Osteoblast (primary cell): Measurements from ENCODE around the gene HSPA9. TPM values are rescaled to one million over a fixed set of nuclear protein-coding genes. Genes with fewer than 3 reads are reported as not detected.
A peak's percentile ranks its signal among the peaks of the same experiment; 100 is the strongest.

Source experiments
- DNase-seq: peaks from one replicate; pipeline ENCODE4 v3.0.0; 2011; ENCODE audit warnings: low spot score, mixed read lengths; ENCODE audit not compliant: insufficient read length; ENCODE audit errors: missing footprints
- H2AFZ ChIP-seq: 2 replicates; pipeline ENCODE4 v1.6.0; 2011; ENCODE audit warnings: mild to moderate bottlenecking, low read length
- H3K27ac ChIP-seq: 2 replicates; pipeline ENCODE4 v1.5.1; 2011; ENCODE audit warnings: mild to moderate bottlenecking, low read depth, low read length, moderate library complexity
- H3K27me3 ChIP-seq: 2 replicates; pipeline ENCODE4 v1.6.0; 2012; ENCODE audit warnings: mild to moderate bottlenecking, control low read depth, inconsistent platforms, low read length, moderate library complexity; ENCODE audit not compliant: insufficient read depth
- H3K36me3 ChIP-seq: 2 replicates; pipeline ENCODE4 v1.5.1; 2011; ENCODE audit warnings: mild to moderate bottlenecking, low read length, control low read depth, moderate library complexity; ENCODE audit not compliant: insufficient read depth
- H3K4me1 ChIP-seq: 2 replicates; pipeline ENCODE4 v1.5.1; 2011; ENCODE audit warnings: mild to moderate bottlenecking, low read length, control low read depth, moderate library complexity; ENCODE audit not compliant: insufficient read depth
- H3K4me2 ChIP-seq: 2 replicates; pipeline ENCODE4 v1.6.0; 2011; ENCODE audit warnings: mild to moderate bottlenecking, low read length; ENCODE audit not compliant: insufficient read depth
- H3K4me3 ChIP-seq: fragments of 200-600 bp; sonication (generic); 3 replicates; pipeline ENCODE4 v1.5.1; 2012; ENCODE audit warnings: mild to moderate bottlenecking, low read length, inconsistent platforms; ENCODE audit not compliant: insufficient read depth
- H3K79me2 ChIP-seq: 2 replicates; pipeline ENCODE4 v1.6.0; 2012; ENCODE audit warnings: mild to moderate bottlenecking, low read length, control low read depth, inconsistent platforms; ENCODE audit not compliant: insufficient read depth
- H3K9me3 ChIP-seq: 2 replicates; pipeline ENCODE4 v1.5.1; 2011; ENCODE audit warnings: low read depth, low read length, control low read depth
- H4K20me1 ChIP-seq: 2 replicates; pipeline ENCODE4 v1.6.0; 2012; ENCODE audit warnings: mild to moderate bottlenecking, low read length, control low read depth; ENCODE audit not compliant: insufficient read depth
- total RNA-seq: library from RNA; depleted of rRNA; stranded (reverse); fragments of >200 nt; gene quantifications from 2 replicates; pipeline ENCODE4 v1.2.3, GENCODE V29; 2012
- TF ChIP-seq, protein P1 (sequence below): IDR thresholded peaks from 2 replicates; pipeline ENCODE4 v1.5.1; 2011; ENCODE audit warnings: mild to moderate bottlenecking, low read depth, low read length, moderate library complexity; ENCODE audit errors: extremely low read depth

Gene HSPA9
- total RNA-seq, 1 donor = 624 TPM

DNA sequence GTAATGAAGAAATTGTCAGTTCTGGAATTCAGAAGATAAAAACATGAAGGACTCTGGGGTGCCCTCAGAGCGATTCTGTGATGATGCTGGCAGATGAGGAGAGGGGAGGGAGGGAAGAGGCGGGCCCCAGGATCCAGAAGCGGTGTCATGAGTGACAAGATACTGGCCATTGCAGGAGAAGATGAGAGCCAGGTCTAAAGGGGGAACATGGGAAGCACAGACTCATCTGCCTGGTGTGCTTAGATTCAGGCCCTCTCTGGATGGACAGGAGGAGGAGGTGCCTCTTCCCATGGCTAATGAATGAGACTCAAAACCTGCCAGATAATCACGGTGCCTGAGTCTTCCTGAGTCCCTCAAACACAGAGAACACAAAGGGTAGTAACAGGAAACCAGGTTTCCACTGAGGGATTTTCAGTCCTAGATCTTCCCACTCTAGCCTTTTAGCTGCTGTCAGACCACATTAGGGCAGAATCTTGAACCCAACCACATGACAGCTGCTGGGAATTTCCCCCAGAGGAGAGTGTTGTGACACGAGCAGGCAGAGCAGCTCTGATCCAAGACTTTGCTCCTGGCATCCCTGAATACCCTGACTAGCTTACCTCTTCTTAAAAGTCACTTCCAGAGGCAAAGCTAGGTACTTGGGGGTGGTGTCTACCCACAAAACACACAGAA, 28.2 kb upstream of the HSPA9 start:
- Histone ChIP-seq H4K20me1 (no peaks in the 10 kb centered on the region), H3K4me1 (peaks cover 6% of the 10 kb centered on the region), H3K27me3 (no peaks in the 10 kb centered on the region), H3K79me2 (no peaks in the 10 kb centered on the region), H3K36me3 (no peaks in the 10 kb centered on the region), H3K9me3 (no peaks in the 10 kb centered on the region), H2AFZ (peak overlapping the region; percentile 43), H3K4me2 (no peak overlapping the region), H3K4me3 (no peak overlapping the region), H3K27ac (no peak overlapping the region)
- TF ChIP-seq, protein P1, sequence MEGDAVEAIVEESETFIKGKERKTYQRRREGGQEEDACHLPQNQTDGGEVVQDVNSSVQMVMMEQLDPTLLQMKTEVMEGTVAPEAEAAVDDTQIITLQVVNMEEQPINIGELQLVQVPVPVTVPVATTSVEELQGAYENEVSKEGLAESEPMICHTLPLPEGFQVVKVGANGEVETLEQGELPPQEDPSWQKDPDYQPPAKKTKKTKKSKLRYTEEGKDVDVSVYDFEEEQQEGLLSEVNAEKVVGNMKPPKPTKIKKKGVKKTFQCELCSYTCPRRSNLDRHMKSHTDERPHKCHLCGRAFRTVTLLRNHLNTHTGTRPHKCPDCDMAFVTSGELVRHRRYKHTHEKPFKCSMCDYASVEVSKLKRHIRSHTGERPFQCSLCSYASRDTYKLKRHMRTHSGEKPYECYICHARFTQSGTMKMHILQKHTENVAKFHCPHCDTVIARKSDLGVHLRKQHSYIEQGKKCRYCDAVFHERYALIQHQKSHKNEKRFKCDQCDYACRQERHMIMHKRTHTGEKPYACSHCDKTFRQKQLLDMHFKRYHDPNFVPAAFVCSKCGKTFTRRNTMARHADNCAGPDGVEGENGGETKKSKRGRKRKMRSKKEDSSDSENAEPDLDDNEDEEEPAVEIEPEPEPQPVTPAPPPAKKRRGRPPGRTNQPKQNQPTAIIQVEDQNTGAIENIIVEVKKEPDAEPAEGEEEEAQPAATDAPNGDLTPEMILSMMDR = no peak
- no peak for DNase-seq

DNA sequence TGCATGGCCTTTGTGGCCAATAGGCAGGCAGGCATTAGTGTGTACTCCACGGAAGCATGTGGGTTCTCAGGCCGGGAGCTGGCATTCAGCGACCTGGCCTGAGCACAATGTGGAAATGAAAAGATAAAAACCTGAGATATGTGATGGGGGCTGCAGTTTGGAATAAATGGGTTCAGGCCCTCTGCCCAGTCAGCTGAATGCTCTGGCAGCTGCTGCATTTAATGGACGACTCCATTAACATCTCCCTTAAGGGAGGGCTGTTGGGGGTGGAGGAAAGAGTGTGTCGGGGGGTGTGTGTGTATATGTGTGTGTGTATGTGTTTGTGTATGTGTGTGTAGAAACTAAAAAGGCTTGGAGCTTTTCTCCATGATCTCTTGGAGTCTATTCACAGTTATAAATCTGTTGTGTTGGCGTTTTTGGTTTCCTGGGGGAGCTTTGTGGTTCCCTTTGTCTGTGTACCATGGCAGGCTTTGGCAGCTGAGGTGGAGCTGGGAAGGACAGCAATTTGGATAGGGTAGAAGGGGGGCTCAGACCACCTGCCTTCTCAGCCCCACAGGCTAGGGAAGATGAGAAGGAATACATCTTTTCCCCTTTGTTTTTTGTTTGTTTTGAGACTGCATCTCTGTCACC, 27.3 kb upstream of the HSPA9 start:
- H3K79me2 ChIP-seq = no peaks in the 10 kb centered on the region
- no peaks in the 10 kb centered on the region for H4K20me1 ChIP-seq
- peaks cover 6% of the 10 kb centered on the region for H3K4me1 ChIP-seq
- H3K27ac ChIP-seq = no peak overlapping the region
- no peak overlapping the region for H3K4me2 ChIP-seq
- H3K36me3 ChIP-seq = no peaks in the 10 kb centered on the region
- H2AFZ ChIP-seq = no peak overlapping the region
- H3K27me3 ChIP-seq = no peaks in the 10 kb centered on the region
- H3K9me3 ChIP-seq = no peaks in the 10 kb centered on the region
- TF ChIP-seq, protein P1 = no peak
- no peak for DNase-seq
- H3K4me3 ChIP-seq = no peak overlapping the region

DNA sequence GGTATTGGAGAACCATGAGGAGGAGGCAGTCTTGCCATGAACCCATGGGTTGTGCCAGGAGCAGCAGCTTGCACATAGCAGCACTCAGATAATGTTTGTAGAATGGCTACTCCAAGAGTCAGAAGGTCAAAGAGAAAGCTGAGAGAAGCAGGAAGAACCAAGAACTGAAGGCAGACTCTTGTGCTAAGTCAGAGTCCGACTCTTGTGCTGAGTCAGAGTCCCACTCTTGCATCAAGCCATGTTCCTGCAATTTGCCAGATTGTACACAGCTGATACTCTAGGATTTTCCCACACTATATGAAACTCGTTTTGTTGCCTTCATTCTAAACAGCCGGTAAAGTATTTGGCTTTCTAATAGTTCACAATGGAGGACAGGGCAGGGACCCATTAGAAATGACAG, 26.2 kb upstream of the HSPA9 start:
- Histone ChIP-seq H3K4me1 (peaks cover 6% of the 10 kb centered on the region), H3K36me3 (no peaks in the 10 kb centered on the region), H3K27ac (no peak overlapping the region), H4K20me1 (no peaks in the 10 kb centered on the region), H3K4me3 (no peak overlapping the region), H3K9me3 (no peaks in the 10 kb centered on the region), H3K4me2 (no peak overlapping the region), H2AFZ (peak overlapping the region; percentile 11), H3K27me3 (peaks cover 5% of the 10 kb centered on the region), H3K79me2 (no peaks in the 10 kb centered on the region)
- DNase-seq = peak; percentile 74
- TF ChIP-seq, protein P1 = no peak

DNA sequence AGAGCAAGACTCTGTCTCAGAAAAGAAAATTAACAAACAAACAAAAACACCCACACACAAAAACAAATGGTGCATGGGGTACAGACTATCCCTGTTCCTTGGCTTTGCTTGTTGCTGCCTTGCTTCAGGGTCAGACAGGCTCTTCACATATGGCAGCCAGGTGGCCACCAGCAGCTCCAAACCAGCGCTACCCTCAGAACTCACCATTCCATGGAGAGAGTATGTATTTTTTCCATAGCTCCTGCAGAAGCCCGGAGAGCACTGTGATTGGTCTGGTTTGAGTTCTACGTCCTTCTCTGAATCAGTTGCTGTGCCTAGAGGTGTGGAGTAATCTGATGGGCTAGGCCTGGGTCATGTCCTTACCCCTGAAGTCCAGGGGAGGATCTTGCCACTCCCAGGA, 25.2 kb upstream of the HSPA9 start:
- H3K36me3 ChIP-seq = no peaks in the 10 kb centered on the region
- H3K4me2 ChIP-seq = no peak overlapping the region
- TF ChIP-seq, protein P1 = no peak
- H3K27ac ChIP-seq = no peak overlapping the region
- no peak overlapping the region for H3K4me3 ChIP-seq
- H4K20me1 ChIP-seq = no peaks in the 10 kb centered on the region
- H3K4me1 ChIP-seq = peaks cover 6% of the 10 kb centered on the region
- H3K9me3 ChIP-seq = no peaks in the 10 kb centered on the region
- peaks cover 7% of the 10 kb centered on the region for H3K27me3 ChIP-seq
- H2AFZ ChIP-seq = no peak overlapping the region
- no peaks in the 10 kb centered on the region for H3K79me2 ChIP-seq
- no peak for DNase-seq
